ENCODE results near the gene TPD52L1. TPM values are rescaled to one million over a fixed set of nuclear protein-coding genes. Genes with fewer than 3 reads are reported as not detected.
A peak's percentile ranks its signal among the peaks of the same experiment; 100 is the strongest.

The TPD52L1 gene
- total RNA-seq, 6 experiments from 2014 or later, result 36.8 to 119 (median 47.7) TPM

DNA sequence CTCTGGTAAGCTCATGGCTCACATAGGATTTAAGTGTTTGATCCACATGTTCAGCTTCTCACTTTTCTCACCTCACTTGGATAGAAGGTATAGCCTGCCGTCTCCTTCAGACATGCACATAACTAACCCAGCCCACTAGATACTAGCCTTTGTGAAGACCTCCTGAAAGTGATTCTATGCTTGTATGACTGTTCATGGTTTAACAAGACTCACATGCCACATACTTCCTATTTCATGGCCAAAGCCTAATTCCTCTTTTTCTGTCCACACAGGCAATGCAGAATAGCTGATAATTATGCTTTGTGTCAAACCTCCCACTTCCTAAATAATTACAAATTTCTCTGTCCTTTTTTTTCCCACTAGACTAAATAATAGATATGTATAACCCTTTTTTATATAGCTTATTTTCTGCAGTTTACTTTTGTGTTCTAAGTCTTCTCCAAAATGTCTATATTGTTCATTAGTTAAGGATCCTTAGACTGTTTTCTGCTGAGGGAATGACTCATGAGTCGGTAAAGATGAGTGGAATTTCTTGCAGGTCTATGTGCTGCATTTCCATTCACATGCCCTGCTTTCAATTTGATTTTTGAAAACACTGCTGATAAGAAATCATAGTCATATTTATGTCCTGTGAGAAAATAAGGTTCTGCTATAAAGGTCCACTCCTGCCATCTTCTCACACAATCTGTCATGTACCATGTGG lies 105.2 kb downstream of the TPD52L1 start:
- intact Hi-C loops (cut with DNase I), result no loop called here
- DNase-seq (no peak), ATAC-seq (peak in 2 of 4 donors; percentile 48 to 50)
- Histone ChIP-seq H3K4me1 (no peaks in the 10 kb centered on the region), H3K27me3 (no peaks in the 10 kb centered on the region), H3K4me3 (no peak overlapping the region), H3K36me3 (no peaks in the 10 kb centered on the region), H3K27ac (no peak overlapping the region), H3K9me3 (no peaks in the 10 kb centered on the region)
- WGBS (ENCODE audit: insufficient coverage, low coverage, low lambda C conversion rate, missing lambda C conversion rate), result 65% methylated on average over 2 of the region's 2 CpGs
- no peak for TF ChIP-seq POLR2A (IDR thresholded peaks at IDR 0.05)
- TF ChIP-seq CTCF (IDR thresholded peaks at IDR 0.05), result no peak

- no peak overlapping the region for H3K27ac ChIP-seq
- intact Hi-C loops (cut with DNase I), result no loop called here
- H3K4me3 ChIP-seq, result no peak overlapping the region
- H3K36me3 ChIP-seq, result no peaks in the 10 kb centered on the region
- peak in 1 of 4 donors; percentile 68 for ATAC-seq
- no peaks in the 10 kb centered on the region for H3K27me3 ChIP-seq
- TF ChIP-seq CTCF (IDR thresholded peaks at IDR 0.05), result no peak
- TF ChIP-seq POLR2A (IDR thresholded peaks at IDR 0.05), result no peak
- no peaks in the 10 kb centered on the region for H3K9me3 ChIP-seq
- WGBS (ENCODE audit: insufficient coverage, low coverage, low lambda C conversion rate, missing lambda C conversion rate), result 52% methylated on average over 2 of the region's 2 CpGs
- H3K4me1 ChIP-seq, result no peaks in the 10 kb centered on the region
- DNase-seq, result no peak
Measured at GRCh38 chr6:125259354-125259736, 105.8 kb downstream of the TPD52L1 start.

GRCh38 chr6:125262016-125263013 lies 108.7 kb downstream of the TPD52L1 start:
- Histone ChIP-seq H3K9me3 (no peaks in the 10 kb centered on the region), H3K4me1 (no peaks in the 10 kb centered on the region), H3K27me3 (no peaks in the 10 kb centered on the region), H3K4me3 (no peak overlapping the region), H3K36me3 (no peaks in the 10 kb centered on the region), H3K27ac (no peak overlapping the region)
- WGBS (ENCODE audit: insufficient coverage, low coverage, low lambda C conversion rate, missing lambda C conversion rate), result 80% methylated on average over 5 of the region's 12 CpGs
- DNase-seq (peak in 1 of 3 donors; percentile 9), ATAC-seq (no peak)
- intact Hi-C loops (cut with DNase I), result no loop called here
- no peak for TF ChIP-seq POLR2A (IDR thresholded peaks at IDR 0.05)
- no peak for TF ChIP-seq CTCF (IDR thresholded peaks at IDR 0.05)

DNA sequence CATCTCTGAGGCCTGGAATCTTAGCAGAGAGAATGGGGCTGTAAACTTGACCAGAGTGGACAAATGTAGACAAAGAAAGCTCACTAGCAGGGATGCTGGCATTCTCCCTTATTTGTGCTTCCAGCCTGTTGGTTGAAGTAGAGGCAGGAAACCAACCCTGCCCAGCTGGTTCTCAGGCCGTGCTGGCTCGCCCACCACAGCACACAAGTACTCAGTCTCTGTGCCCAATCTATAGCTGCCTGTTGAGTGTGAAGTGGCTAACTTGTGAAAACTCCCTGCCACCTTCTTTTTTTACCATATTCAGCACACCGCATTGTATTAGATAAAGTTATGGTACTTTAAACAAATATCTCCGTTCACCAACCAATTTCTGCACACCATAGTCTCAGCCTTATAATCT lies 110.9 kb downstream of the TPD52L1 start:
- no peak for ATAC-seq
- Histone ChIP-seq H3K9me3 (no peaks in the 10 kb centered on the region), H3K27me3 (no peaks in the 10 kb centered on the region), H3K4me3 (no peak overlapping the region), H3K27ac (no peak overlapping the region), H3K36me3 (no peaks in the 10 kb centered on the region), H3K4me1 (no peaks in the 10 kb centered on the region)
- no peak for TF ChIP-seq CTCF (IDR thresholded peaks at IDR 0.05)
- TF ChIP-seq POLR2A (IDR thresholded peaks at IDR 0.05), result no peak
- 71% methylated on average over 4 of the region's 4 CpGs for WGBS (ENCODE audit: insufficient coverage, low coverage, low lambda C conversion rate, missing lambda C conversion rate)
- no peak for DNase-seq
- intact Hi-C loops (cut with DNase I), result no loop called here

Measured in right lobe of liver (tissue), 6 donors.